NCI-H748 treated with DMSO at 0.1 percent for 48 hours (cell line): ENCODE data around the gene FAM117B.
A peak's percentile ranks its signal among the peaks of the same experiment; 100 is the strongest.

Experiments used
- DNase-seq: peaks from one replicate; lab custom pipeline; 2025; lab: John Stamatoyannopoulos, UW

The FAM117B gene

DNA sequence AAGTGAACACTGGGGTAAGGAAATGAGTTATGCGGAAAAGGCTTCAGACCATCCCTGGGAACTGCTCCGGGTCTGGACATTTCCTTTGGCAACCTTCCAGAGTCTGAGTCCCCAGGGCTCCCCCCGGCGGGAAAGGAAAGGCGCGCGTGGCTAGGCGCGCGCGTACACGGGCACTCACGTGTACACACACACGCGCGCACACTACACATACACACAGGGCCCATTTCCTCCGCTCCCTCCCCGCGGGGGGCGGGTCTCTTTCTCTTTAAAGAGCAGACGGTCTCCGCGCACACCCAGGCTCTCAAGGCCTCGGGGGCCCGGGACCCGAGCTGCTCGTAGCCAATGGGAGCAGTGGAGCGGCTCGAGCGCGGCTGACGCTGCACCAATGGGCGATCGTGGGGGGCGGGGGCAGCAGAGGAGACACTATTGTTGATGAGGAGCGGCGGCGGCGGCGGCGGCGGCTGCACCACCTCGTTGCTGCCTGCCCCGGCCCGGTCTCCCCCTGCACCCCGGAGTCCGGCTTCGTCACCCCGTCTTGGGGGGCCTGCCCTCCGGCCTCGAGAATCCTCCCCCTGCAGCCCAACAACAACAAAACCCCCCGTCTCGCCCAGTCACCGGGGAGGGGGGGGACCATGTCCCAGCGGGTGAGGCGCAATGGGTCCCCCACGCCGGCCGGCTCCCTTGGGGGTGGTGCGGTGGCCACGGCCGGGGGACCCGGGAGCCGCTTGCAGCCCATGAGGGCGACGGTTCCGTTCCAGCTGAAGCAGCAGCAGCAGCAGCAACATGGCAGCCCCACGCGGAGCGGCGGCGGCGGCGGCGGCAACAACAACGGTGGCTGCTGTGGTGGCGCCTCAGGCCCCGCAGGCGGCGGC, at the start of gene FAM117B:
Gene FAM117B (plus strand): TSS at position 414 of the 872 bp plus-strand sequence. CDS start 219 bp downstream, at position 633.
- DNase-seq, result peak; percentile 98

DNA sequence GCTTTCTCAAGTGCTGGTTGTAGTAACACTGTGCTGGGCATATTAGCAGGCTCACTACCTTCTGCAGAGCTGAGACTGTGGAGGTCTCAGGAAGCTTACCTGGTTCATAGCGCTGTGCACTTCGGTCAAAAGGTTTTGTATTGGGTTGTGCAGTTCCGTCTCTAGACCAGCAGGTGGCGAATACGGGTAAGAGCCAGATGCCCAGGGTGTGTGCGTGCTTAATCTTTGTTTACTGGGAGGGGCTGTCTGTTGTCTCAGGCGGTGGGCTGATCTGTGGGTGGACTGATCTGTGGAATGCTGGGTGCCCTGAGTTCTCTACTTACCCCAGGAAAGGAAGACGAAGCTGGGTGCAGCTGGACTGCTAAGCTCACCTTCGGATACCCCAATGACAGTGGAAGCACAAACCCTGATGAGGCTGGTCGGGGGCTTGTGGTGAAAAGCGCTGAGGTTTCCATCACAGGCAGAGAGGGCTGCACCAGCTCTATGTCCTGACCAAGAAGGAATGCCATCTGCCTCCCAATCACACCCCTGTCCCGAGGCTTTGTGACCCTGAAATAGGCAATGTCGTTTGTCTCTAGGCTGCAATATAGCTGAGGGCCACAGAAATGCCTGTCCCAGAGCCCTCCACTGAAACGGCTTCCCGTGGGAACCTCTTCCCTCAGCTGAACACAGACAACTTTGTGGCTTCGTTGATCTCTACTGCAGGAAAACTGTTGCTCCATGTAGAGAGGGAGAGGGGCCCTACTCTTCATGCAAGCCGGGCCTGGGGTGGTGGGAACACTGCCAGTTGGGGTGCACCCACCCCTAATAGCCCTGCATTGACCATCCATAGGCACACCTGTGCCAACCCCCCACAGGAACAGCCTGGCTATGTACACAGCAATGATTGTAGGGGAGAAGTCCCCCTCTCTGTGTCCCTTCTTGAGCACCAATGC, 45.9 kb upstream of the FAM117B start:
- DNase-seq, result peak; percentile 98

DNA sequence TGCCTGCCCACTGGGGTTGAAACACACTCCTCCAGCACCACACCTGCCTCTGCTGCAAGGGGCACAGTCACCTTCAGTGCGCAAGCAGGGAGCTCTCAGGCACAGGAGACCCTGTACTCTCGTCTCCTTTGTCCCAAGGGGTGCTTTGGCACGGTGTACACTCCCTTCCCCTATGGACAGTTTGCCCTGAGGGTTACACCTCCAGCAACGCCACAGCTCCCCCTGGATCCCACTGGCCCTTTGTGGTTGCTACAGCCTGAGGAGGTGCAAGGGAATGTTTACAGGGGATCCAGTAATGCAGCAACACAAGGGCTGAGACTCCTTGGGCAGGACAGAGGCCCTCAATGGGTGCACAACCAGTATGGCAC, 45.2 kb upstream of the FAM117B start:
- no peak for DNase-seq

DNA sequence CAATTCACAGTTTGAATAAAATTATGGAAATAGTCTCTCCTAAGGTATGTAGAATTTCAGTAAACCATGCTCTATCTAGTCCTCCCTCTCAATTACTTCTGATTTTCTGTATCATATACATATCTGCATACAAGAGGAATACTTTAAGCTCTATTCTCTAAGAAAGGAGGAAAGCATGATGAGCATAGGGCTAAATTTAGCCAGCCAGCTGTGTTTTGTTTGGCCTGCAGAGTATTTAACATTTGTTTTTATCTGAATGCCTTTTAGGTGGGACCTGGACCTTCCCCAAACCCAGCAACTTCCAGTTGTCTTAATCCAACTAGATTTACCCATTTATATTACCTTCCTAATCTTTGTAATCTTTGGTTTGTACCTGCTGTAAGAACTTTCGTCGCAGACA, 42.2 kb upstream of the FAM117B start:
- no peak for DNase-seq

DNA sequence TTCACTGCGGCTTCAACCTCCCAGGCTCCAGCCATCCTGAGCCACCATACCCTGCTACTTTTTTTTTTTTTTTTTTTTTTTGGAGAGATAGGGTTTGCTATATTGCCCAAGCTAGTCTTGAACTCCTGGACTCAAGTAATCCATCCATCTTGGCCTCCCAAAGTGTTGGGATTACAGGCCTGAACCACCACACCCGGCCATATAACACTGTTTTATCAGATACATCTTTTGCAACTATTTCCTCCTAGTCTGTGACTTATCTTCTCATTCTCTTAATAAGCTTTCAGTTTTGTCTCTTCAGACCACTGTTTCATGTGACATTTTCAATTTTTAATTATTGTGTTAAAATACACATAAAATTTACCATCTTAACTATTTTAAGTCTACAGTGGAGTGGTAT, 35.7 kb upstream of the FAM117B start:
- DNase-seq, result no peak

DNA sequence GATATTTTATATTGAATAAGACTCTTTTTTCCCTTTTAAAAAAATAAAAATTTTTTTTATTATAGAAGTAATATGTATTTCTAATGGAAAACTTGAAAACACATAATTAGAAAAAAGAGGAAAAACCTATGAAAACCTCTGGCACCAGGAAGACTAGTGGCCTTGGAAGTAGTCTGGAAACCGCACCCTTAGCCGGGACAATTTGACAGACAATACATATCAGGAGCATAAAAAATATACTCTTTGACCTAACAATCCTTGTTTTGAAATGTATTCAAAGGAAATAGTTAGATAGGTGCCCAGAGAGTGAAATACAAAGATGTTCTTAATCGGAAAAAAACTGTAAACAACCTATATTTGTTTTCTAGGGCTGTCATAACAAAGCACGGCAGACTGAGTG, 34.9 kb upstream of the FAM117B start:
- no peak for DNase-seq

DNA sequence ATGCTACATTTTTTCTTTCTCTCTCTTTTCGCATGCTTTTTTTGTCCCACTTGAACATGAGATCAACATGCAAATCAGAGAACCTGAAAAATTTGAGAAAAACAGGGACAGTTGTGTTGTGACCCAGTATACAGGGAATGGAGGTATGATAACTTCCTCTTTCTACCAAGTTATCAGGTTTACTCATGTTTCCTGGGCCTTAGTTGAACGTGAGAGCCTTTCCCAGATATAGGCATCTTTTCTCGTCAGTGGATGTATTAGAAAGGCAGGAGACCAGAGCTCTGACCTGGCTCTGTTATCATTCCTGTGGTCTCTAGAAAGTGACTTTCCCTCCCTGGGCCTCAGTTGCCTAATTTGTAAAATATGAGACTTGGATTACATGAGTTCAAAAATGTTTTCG, 30.1 kb upstream of the FAM117B start:
- DNase-seq, result no peak

DNA sequence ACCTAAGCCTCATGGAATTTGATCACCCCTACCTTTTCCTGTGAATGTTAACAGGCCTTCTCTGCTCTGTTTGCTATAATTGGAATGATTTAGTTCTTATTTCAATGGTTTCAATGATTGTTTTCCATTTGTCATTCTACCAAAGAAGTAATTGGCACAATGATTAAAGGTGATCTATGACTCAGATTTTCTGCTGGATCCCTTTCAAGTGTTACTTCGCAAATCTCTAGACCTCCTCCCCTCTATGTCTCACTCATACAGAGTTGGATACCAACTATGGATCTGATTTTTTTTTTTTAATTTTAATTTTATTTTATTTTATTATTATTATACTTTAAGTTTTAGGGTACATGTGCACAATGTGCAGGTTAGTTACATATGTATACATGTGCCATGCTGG, 29.6 kb upstream of the FAM117B start:
- DNase-seq, result no peak

DNA sequence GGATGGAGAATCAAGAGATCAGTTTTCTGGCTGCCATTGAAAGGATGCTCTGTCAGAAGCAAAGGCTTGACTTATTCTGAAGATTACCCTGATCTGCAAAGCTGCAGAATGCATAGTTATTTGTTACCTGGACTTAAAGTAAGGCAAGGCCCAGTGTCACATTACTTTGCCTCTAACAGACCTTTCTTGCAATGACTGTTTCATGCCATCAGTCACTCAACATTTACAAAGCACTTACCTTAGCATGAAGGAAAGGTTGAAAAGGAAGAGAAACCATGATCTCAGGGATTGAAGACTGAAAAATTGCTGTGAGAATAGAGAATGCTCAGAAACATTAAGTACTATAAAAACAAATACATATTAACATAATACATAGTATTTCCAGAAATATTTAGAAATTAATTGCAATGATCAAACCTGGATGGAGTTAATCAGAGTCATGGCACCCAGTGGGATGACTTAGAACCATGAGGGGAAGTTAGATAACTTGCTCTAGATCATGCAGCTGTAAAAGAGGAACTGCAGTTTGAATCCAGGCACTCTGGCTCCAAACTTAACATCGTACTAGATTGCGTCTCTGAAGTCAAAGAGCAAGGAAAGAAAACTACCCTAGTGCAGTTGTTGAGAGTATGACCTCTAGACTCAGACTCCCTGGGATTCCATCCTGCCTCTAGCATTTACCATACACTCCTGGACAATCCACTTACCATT, 26.5 kb upstream of the FAM117B start:
- DNase-seq, result no peak

DNA sequence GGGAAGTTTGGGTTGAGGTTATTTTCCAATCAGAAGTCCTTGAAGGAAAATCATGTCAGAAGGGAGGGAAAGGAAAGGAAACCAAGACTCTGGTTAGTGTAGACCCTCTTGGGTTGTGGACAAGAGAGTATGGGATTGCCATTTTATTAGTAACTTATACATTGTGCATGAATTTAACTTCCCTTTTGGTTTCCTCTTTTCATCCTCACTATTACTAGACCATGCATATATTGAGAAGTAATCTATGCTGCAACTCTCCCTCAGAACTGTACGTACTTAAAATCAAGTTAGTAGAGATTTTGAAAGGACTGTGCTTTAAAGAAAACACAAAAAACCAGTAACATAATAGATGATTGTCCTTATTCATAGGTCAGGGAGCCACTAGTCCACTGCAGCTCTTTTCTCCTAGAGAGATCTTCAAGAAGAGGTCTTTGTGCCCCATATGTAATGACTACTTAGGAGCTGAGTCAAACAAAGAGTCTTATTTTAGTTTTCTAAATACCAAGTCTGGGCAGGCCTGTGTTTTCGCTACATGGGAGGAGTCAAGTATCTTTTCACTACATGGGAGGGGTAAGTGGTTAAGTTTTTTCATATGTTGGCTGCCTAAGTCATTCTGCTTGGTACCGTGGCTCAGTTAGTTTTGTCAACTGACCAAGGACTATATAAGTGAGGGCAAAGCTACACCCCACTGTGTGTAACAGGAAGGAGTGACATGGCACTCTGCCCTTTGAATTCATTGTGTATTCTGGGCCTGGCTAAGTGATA, 25.2 kb upstream of the FAM117B start:
- DNase-seq, result no peak

DNA sequence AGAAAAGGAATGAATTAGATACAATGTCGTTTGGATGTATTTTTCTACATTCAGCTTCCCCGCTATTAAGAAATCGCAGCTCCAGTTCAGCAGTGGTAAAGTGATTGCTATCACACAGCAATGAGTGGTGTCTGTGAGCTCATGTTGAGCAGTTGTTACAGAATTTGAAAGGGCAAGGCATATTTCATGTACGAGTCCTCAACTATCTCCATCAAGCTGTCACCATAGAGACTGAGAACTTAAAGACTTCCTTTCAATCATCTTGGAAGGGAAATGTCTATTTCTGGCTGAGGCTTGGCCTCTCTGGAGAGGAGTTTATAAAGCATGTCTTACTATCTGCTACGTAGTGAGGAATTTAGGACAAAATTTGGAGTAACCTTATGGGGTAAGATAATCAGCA, 24.4 kb upstream of the FAM117B start:
- DNase-seq, result no peak

DNA sequence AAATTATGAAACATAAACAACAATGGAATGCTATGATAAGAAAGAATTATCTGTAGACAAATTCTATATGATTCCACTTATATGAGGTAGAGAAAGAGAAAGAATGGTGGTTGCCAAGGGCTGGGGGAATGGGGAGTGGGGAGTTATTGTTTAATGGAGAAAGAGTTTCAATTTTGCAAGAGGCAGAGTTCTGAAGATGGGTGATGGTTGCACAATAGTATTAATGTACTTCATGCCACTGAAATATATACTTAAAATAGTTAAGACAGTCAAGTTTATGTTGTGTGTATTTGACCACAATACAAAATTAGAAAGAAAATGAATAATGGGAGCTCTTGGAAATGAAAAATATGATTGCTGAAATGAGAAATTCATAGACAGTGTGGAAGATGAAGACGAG, 22.6 kb upstream of the FAM117B start:
- DNase-seq, result no peak

DNA sequence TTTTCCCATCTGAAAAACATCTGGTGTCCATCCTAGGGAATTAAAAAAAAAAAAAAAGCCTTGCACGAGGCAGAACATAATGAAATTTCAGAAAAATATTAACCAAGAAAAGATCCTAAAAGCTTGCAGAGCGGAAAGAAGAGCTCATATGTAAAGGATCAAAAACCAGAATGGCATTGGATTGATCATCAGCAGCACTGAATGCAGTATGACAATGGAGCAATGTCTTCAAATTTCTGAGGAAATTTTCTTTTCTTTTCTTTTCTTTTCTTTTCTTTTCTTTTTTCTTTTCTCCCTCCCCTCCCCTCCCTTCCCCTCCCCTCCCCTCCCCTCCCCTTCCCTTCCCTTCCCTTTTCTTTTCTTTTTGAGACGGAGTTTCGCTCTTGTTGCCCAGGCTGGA, 21.3 kb upstream of the FAM117B start:
- no peak for DNase-seq

DNA sequence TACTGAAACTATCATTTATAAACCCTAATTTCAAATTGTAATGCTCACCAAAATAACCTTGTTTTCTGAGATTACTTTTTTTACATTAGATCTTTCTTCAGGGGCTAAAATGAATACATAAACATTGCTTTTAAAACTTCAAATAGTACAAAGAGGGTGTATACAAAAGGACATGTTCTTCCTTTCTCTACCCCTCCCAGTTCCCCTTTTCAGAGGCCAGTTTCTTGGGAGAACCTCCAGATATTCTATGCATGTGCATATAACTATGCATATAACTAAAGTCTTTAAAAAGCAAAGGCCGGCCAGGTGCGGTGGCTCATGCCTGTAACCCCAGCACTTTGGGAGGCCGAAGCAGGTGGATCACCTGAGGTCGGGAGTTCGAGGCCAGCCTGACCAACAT, 10.6 kb upstream of the FAM117B start:
- no peak for DNase-seq

DNA sequence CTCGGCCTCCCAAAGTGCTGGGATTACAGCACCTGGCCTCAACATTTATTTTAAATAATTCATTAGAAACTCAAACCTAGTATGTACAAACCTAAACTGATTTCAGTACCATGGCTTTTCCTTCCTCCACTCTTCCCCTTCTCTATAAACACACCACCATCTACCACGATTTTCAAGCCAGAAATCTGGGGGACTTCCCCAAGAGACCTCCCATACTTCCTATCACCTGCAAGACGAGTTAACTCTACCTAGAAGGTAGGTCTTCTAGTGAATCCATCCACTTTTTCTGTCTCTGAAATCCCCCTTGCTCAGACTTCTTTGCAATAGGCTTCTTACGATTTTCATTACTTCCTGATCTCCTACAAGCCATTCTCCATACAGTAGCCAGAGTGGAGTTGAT, 7.7 kb upstream of the FAM117B start:
- no peak for DNase-seq

DNA sequence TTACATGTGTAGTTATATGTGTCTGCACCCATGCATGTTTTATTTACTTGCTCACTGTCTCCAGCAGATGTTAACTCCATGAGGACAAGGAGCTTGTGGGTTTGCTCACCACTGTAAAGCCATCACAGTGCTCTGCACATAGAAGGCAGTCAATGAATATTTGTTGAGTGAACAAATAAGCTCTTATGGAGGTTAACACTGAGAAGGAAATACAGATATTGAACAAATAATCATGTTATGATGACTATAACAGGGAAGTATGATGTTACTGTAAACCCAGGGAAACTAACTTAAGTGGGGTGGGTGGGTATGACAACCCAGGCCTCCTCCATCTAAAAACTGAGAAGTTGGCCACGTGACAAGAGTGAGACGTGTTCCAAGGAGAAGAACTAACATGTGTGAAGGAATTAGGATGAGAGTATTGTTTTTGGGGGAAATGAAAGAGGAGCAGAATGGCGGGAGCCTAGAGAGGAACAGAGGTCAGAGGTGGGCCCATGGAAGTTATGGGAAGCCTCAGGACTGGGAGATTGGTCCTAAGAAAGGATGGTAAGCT, 6.0 kb upstream of the FAM117B start:
- DNase-seq, result no peak

DNA sequence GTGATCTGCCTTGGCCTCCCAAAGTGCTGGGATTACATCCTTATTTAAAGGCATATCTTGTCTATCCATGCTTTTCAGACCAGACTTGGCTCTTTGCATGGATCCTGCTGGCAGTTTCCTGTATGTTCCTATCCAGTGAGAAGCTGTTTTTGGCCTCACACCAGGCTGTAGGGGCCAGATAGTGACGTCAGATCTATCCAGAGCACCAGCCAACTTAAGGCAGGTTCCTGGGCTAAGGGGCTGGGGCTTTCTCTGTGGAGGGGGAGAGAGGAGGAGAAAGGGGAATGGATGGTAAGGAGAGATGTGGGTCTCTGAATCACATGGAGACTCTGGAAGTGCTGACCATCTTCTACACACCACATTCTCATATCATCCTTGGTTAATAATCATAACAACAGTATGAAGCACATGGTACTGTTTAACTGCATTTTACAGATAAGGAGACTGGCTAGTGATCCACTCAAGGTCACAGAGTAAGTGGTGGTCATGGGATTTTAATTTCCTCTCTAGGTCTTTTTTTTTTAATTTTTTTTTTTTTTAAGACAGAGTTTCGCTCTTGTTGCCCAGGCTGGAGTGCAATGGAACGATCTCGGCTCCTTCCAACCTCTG, 2.0 kb upstream of the FAM117B start:
- no peak for DNase-seq

DNA sequence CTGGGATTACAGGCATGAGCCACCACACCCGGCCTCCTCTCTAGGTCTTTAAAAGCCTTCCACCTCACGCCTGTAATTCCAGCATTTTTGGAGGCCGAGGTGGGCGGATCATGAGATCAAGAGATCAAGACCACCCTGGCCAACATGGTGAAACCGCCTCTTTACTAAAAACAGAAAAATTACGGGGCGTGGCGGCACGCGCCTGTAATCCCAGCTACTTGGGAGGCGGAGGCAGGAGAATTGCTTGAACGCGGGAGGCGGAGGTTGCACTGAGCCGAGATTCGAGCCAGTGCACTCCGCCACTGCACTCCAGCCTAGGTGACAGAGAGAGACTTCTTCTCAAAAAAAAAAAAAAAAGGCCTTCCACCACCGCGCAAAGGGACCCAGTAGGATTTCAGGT, 1.3 kb upstream of the FAM117B start:
- DNase-seq, result no peak

DNA sequence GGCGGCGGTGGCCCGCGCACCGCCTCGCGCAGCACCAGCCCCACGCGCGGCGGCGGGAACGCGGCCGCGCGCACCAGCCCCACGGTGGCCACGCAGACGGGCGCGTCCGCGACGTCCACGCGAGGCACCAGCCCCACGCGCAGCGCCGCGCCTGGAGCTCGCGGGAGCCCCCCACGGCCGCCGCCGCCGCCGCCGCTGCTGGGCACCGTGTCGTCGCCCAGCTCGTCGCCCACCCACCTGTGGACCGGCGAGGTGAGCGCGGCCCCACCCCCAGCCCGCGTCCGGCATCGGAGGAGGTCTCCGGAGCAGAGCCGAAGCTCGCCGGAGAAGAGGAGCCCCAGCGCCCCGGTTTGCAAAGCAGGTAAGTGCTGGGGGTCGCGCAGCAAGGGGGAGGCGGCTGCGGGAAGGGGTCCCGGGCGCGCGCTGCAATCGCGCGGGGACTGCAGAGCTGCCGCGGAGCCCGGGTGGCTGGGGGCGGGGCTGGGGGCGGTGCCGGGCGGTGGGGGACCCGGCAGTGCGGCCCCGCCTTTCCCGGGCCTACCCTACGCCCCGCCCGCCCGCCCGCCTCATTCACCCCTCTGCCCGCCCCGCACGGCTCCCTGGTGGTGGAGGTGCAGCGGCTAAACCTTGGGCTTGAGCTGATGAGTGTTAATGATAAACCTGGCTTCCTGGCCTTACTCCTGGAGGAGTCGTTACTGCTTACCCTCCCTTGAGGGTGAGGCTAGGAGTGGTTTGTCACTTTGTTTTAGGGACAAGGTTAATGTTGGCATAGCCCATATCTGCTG, 851 bp downstream of the FAM117B start:
- peak; percentile 75 for DNase-seq

DNA sequence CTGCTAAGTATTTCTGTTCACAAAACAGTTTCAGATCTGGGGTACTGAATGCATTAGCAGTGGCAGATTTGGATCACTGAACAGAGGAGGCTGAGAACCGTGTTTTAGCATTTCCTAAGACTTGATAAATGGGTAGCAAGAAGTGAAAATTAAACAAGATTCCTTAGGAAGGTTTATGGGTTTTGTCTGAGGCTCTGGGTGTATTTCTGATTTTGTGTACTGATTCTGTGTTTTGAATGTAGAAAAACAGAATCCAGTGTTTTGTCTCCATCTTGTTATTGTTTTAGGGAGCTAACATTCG, 1.4 kb downstream of the FAM117B start:
- peak; percentile 66 for DNase-seq
